Right renal cortex interstitium (tissue), 3 donors: ENCODE measurements around the gene TCF7L2. TPM values are rescaled to one million over a fixed set of nuclear protein-coding genes. Genes with fewer than 3 reads are reported as not detected.
"Not testable (repeated sequence)": the region's sequence is repeated elsewhere in the genome, so short reads cannot be mapped to it uniquely, and the experiment has no call there.

Experiments used
- DNase-seq, 3 donors: peaks; one replicate each; pipeline ENCODE4 v3.0.0-alpha.2; 2013; ENCODE audit warnings: low read depth in 3 of 3, low spot score in 2 of 3
- polyA plus RNA-seq, 3 donors: library from polyadenylated mRNA; unstranded; fragments of 120-200 nt; gene quantifications; one replicate each; pipeline ENCODE4 v1.2.1, GENCODE V29; 2013; ENCODE audit not compliant: insufficient read length in 3 of 3

Gene TCF7L2
- polyA plus RNA-seq, 3 donors, result 42.9 to 44.9 (median 44.8) TPM

- no peak for DNase-seq
Measured at GRCh38 chr10:113060201-113061053, 110.4 kb downstream of the TCF7L2 start.

- DNase-seq, result no peak
Measured at GRCh38 chr10:113061054-113061430, 111.0 kb downstream of the TCF7L2 start.

- no peak for DNase-seq
Measured at GRCh38 chr10:113061557-113061956, 111.5 kb downstream of the TCF7L2 start.

GRCh38 chr10:113063043-113063967 lies 113.3 kb downstream of the TCF7L2 start:
- DNase-seq, result peak in 1 of 3 donors; percentile 52

GRCh38 chr10:113064039-113064438 lies 114.0 kb downstream of the TCF7L2 start:
- DNase-seq, result no peak

GRCh38 chr10:113066120-113066519 lies 116.1 kb downstream of the TCF7L2 start:
- not testable (repeated sequence) for DNase-seq

- no peak for DNase-seq
Measured at GRCh38 chr10:113066561-113067312, 116.7 kb downstream of the TCF7L2 start.

- no peak for DNase-seq
Measured at GRCh38 chr10:113067501-113067900, 117.5 kb downstream of the TCF7L2 start.

GRCh38 chr10:113068178-113068890 lies 118.3 kb downstream of the TCF7L2 start:
- no peak for DNase-seq

GRCh38 chr10:113069595-113069994 lies 119.5 kb downstream of the TCF7L2 start:
- DNase-seq, result no peak

- DNase-seq, result no peak
Measured at GRCh38 chr10:113071446-113071845, 121.4 kb downstream of the TCF7L2 start.

- no peak for DNase-seq
Measured at GRCh38 chr10:113073549-113074189, 123.6 kb downstream of the TCF7L2 start.

GRCh38 chr10:113076949-113077348 lies 126.9 kb downstream of the TCF7L2 start:
- no peak for DNase-seq

- no peak for DNase-seq
Measured at GRCh38 chr10:113078282-113078907, 128.3 kb downstream of the TCF7L2 start.

GRCh38 chr10:113080061-113080924 lies 130.2 kb downstream of the TCF7L2 start:
- no peak for DNase-seq

GRCh38 chr10:113080925-113081229 lies 130.8 kb downstream of the TCF7L2 start:
- DNase-seq, result no peak

- DNase-seq, result no peak
Measured at GRCh38 chr10:113084031-113084430, 134.0 kb downstream of the TCF7L2 start.

GRCh38 chr10:113085776-113086175 lies 135.7 kb downstream of the TCF7L2 start:
- DNase-seq, result no peak
